HFFc6 (cell line): ENCODE measurements around the gene ITGB7. TPM values are rescaled to one million over a fixed set of nuclear protein-coding genes. Genes with fewer than 3 reads are reported as not detected.

Experiments
- DNase-seq: peaks from one replicate; pipeline ENCODE4 v3.0.0-alpha.2; 2018
- H3K27ac Mint-ChIP-seq: 2 replicates; pipeline ENCODE4 v1.8.0; 2020; ENCODE audit warnings: mild to moderate bottlenecking, mixed read lengths
- H3K27me3 Mint-ChIP-seq: 2 replicates; pipeline ENCODE4 v1.8.0; 2021; ENCODE audit warnings: mild to moderate bottlenecking, moderate library complexity, mixed read lengths; ENCODE audit not compliant: insufficient read depth
- H3K36me3 Mint-ChIP-seq: 2 replicates; pipeline ENCODE4 v1.8.0; 2021; ENCODE audit warnings: low read depth, mixed read lengths
- H3K4me1 Mint-ChIP-seq: 2 replicates; pipeline ENCODE4 v1.8.0; 2020; ENCODE audit warnings: low read depth, mixed read lengths
- H3K4me3 Mint-ChIP-seq: 2 replicates; pipeline ENCODE4 v1.8.0; 2020; ENCODE audit warnings: mild to moderate bottlenecking, moderate library complexity, mixed read lengths
- H3K9me3 Mint-ChIP-seq: 2 replicates; pipeline ENCODE4 v1.8.0; 2020; ENCODE audit warnings: mild to moderate bottlenecking, mixed read lengths
- total RNA-seq, 6 experiments: library from RNA; stranded (reverse); fragmentation: NEBNext Ultra II Directional; extraction: Animal tissue kit (Norgen Biotek cat#: 25700); gene quantifications; 2 replicates in 1 of 6; 3 replicates in 5 of 6; pipeline ENCODE4 v1.2.3, GENCODE V29; 2021
- TF ChIP-seq, protein P1 (sequence below): fragments of 200-600 bp; sonication (generic); IDR thresholded peaks from 2 replicates; pipeline ENCODE4 v1.5.0; 2021; ENCODE audit warnings: antibody characterized with exemption, mild to moderate bottlenecking

Gene ITGB7
- total RNA-seq, 6 experiments from 2014 or later, result 0.35 to 1.5 (median 0.93) TPM

GRCh38 chr12:53224061-53224896 lies 17.2 kb upstream of the ITGB7 start:
- no peak for DNase-seq
- Mint-ChIP-seq H3K27me3 (peaks cover 3% of the 10 kb centered on the region), H3K36me3 (peaks cover 4% of the 10 kb centered on the region; the same call in 1 of the 2 replicates), H3K27ac (peak overlapping the region; percentile 90), H3K9me3 (no peaks in the 10 kb centered on the region), H3K4me1 (peaks cover 67% of the 10 kb centered on the region), H3K4me3 (peak overlapping the region; percentile 56; the same call in 1 of the 2 replicates)
- TF ChIP-seq, protein P1, sequence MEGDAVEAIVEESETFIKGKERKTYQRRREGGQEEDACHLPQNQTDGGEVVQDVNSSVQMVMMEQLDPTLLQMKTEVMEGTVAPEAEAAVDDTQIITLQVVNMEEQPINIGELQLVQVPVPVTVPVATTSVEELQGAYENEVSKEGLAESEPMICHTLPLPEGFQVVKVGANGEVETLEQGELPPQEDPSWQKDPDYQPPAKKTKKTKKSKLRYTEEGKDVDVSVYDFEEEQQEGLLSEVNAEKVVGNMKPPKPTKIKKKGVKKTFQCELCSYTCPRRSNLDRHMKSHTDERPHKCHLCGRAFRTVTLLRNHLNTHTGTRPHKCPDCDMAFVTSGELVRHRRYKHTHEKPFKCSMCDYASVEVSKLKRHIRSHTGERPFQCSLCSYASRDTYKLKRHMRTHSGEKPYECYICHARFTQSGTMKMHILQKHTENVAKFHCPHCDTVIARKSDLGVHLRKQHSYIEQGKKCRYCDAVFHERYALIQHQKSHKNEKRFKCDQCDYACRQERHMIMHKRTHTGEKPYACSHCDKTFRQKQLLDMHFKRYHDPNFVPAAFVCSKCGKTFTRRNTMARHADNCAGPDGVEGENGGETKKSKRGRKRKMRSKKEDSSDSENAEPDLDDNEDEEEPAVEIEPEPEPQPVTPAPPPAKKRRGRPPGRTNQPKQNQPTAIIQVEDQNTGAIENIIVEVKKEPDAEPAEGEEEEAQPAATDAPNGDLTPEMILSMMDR, result peak; percentile 59

DNA sequence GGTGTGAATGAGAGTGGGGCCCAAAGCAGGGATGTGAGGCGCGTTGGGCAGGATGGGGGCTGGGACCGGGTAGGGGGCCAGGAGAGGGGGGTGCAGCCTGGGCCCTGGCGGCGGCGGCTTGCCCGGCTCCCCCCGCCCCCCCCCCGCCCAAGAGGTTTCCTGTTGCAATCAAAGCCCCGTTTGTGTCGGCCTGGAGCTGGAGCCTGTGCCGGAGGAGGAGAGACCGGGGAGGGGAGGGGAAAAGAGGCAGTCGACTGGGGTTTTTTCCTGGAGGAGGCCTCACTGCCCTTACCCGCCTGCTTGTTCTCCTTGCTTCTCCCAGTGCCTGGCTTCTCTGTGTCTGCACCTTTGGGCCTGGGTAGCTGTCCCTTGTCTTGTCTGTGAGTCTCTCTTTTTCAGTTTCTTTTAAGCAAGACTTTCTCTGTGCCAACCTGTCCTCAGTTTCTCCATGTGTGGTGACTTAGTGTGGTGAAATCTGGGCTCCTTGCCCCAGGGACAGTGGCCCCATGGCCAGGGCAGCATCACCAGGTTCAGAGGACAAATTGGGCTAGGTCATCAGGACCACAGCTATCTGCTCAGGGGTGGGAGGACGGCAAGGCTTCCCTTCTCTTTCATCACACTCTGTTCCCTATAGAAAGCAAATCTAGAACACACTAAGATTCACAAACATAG lies 16.5 kb upstream of the ITGB7 start:
- Mint-ChIP-seq H3K9me3 (no peaks in the 10 kb centered on the region), H3K36me3 (peaks cover 5% of the 10 kb centered on the region; the same call in 1 of the 2 replicates), H3K27ac (peak overlapping the region; percentile 90), H3K27me3 (peaks cover 3% of the 10 kb centered on the region), H3K4me1 (peaks cover 64% of the 10 kb centered on the region), H3K4me3 (peak overlapping the region; percentile 56)
- DNase-seq, result no peak
- TF ChIP-seq, protein P1, result no peak

GRCh38 chr12:53222806-53223261 lies 15.8 kb upstream of the ITGB7 start:
- Mint-ChIP-seq H3K9me3 (no peaks in the 10 kb centered on the region), H3K27ac (peak overlapping the region; percentile 90), H3K27me3 (peaks cover 3% of the 10 kb centered on the region), H3K36me3 (peaks cover 5% of the 10 kb centered on the region; the same call in 1 of the 2 replicates), H3K4me3 (peak overlapping the region; percentile 81; the same call in 1 of the 2 replicates), H3K4me1 (peaks cover 67% of the 10 kb centered on the region)
- no peak for DNase-seq
- TF ChIP-seq, protein P1, result no peak

GRCh38 chr12:53222170-53222721 lies 15.2 kb upstream of the ITGB7 start:
- no peaks in the 10 kb centered on the region for H3K9me3 Mint-ChIP-seq
- TF ChIP-seq, protein P1, result no peak
- peaks cover 73% of the 10 kb centered on the region for H3K4me1 Mint-ChIP-seq
- peak overlapping the region; percentile 81 for H3K4me3 Mint-ChIP-seq
- no peak for DNase-seq
- peaks cover 5% of the 10 kb centered on the region; the same call in 1 of the 2 replicates for H3K36me3 Mint-ChIP-seq
- peaks cover 3% of the 10 kb centered on the region for H3K27me3 Mint-ChIP-seq
- H3K27ac Mint-ChIP-seq, result peak overlapping the region; percentile 90

DNA sequence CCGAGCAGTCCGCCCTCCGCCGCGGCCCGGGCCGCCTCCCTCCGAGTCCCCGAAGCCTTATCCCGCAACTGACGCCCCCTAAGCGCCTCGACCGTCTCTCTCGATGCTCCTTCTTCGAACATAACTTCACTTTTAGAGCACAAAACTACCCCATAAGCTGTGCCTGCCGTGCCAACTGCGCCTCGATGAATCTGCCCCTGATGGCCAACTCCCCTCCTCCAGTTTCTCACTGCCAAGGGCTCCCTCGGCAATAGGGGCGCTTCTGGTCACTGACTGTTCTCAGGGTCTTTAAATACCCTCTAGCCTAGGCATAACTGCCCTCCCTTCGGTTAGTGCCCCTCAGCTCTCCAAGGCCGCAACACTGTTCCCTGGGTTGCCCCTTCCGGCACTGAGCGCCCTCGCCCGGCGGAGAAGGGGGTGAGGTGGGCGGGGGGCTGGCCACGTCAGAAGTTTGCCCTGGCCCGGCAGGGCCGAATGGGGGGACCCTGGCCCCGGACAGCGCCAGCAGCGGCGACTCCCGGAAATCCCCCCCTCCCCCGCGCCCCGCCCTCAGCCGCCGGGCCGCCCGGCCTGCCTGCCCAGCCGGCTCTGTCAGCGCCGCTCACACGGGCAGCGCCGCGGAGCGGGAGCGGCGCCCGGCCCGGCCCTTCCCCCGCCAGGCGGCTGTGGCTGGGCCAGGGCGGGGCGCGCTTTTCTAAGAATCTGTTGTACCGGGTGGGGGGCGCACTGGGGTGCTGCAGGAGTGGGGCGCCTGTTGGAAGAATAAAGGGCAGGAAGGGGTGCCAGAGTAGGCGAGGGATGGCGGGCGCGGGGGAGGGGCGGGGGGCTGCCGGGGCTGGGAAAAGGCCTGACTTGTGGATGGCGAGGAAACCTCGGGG lies 14.4 kb upstream of the ITGB7 start:
- Mint-ChIP-seq H3K4me1 (peaks cover 81% of the 10 kb centered on the region), H3K9me3 (no peaks in the 10 kb centered on the region), H3K27me3 (peaks cover 5% of the 10 kb centered on the region), H3K27ac (peak overlapping the region; percentile 96), H3K36me3 (peaks cover 11% of the 10 kb centered on the region; the same call in 1 of the 2 replicates), H3K4me3 (peak overlapping the region; percentile 99)
- no peak for DNase-seq
- TF ChIP-seq, protein P1, result peak; percentile 54
